Neural progenitor cell (in vitro differentiated cells): ENCODE data around the gene BRD3OS.
"Not testable (repeated sequence)": the region's sequence is repeated elsewhere in the genome, so short reads cannot be mapped to it uniquely, and the experiment has no call there.

Experiments used
- CTCF ChIP-seq: fragments of 200-600 bp; sonication (generic); IDR thresholded peaks from 2 replicates; pipeline ENCODE4 v1.5.1; 2017; ENCODE audit warnings: antibody characterized with exemption, mild to moderate bottlenecking
- EZH2 ChIP-seq: fragments of 200-600 bp; sonication (generic); IDR thresholded peaks from 2 replicates; pipeline ENCODE4 v1.6.1; 2017; ENCODE audit warnings: antibody characterized with exemption, mild to moderate bottlenecking, moderate library complexity
- EZH2phosphoT487 ChIP-seq: fragments of 200-600 bp; sonication (generic); IDR thresholded peaks from 2 replicates; pipeline ENCODE4 v1.6.1; 2017; ENCODE audit warnings: antibody characterized with exemption

GRCh38 chr9:133988771-133989170 is 36.5 kb upstream of the BRD3OS start:
- TF ChIP-seq CTCF, EZH2phosphoT487, EZH2: not testable (repeated sequence)
